HG02588 (cell line): Measurements from ENCODE around the gene FAM227B.
"Not testable (repeated sequence)": the region's sequence is repeated elsewhere in the genome, so short reads cannot be mapped to it uniquely, and the experiment has no call there.

Source experiments
- ATAC-seq: cut with Tn5 transposase; IDR thresholded peaks from one replicate; pipeline ENCODE4 v1.9.1; 2021; ENCODE audit warnings: mild to moderate bottlenecking, moderate library complexity; ENCODE audit not compliant: unreplicated experiment

FAM227B gene

DNA sequence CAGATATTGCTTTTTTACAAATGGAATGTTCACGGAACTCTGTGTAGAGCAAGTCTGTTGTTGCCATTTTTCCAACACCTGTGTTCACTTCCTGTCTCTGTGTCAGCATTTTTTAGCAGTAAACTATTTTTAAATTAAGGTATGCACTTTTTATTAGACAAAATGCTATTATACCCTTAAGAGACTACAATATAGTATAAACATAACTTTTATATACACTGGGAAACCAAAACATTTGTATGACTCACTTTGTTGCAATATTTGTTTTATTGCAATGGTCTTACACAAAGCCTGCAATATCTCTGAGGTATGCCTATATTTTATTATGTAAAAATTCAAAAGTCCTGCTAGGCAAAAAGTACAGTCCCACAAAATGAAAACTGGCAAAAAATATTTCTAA is 237.4 kb downstream of the FAM227B start:
- ATAC-seq = no peak

DNA sequence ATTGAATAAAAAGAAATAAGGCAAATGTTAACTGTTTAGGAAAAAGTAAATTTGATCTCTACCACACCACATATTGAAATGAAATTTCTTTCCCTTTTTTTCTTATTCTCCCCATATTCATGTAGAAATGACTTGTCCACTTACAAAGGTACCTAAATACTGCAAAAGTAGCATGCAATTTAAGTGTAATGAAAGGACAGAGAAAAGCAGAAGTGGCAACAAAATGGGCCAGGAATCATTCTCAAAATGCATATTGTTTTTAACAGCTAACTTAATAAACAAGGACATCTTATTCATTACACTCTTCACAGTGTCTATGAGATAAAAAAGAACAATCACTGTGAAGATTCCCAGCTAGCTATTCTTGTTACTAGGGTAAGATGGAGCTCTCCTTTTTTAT is 238.2 kb downstream of the FAM227B start:
- no peak for ATAC-seq

DNA sequence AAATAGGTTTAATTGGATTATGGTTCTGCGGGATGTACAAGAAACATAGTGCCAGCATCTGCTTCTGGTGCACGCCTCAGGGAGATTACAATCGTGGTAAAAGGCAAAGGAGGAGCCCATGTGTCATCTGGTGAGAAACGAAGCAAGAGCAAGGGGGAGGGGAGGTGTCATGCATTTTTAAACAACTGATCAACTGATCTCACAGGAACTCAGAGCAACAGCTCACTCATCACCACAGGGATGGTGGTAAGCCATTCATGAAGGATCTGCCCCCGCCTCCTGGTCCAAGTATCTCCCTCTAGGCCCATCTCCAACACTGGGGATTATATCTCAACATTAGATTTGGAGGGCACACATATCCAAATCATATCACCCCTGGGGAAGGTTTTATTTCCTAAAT is 239.7 kb downstream of the FAM227B start:
- no peak for ATAC-seq

DNA sequence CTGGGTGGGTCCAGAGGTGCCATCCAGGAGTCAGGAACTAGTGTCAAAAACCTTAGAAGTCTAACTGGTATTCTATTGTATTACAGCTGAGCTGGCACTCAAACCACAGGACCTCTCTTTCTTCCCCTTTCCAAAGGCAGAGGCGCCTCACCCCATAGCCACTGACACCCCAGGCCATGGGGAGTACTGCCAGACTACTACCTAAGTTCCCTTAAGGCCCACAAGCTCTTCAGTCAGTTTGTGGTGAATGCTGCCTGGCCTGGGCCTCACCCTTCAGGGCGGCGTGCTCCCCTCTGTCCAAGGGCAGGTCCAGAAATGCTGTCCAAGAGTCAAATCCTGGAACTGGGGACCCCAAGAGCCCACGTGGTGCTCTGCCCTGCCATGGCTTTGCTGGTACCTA is 240.6 kb downstream of the FAM227B start:
- no peak for ATAC-seq

DNA sequence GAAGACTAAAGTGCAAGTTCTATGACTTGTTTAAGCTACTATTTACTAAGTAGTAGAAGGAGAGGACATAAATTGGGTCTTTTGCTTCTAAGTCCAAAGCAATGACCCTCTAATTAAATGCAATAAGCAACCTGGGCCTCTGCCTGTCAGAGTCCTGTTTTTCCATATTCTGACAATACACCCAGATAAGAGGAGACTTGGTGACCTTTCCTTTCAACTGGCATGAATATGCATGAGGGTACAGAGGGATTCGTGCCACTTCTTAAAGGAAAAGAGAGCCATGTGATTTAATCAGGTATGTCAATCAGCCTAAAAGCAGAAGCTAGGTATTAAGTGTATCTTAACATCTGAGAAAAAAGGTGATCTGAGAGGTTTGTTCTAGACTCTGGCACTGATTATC is 248.3 kb downstream of the FAM227B start:
- ATAC-seq = no peak

DNA sequence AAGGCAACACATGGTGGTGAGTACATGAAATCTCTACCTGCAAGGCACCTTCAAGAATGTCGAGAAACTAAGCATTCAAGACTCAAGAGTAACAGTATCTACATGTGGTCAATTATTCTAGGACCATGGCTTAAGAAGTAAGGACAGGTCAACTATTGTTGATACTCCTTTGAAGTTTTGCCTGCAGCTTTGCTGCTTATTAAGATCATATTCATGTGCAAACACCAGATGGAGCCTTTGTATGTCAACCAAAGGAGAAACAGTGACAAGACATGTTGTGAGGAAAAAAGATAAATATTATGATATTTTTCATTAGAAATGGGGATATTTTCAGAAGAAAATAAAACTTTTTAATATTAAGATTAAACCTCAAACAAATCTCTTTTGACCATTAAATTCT is 249.8 kb downstream of the FAM227B start:
- no peak for ATAC-seq

DNA sequence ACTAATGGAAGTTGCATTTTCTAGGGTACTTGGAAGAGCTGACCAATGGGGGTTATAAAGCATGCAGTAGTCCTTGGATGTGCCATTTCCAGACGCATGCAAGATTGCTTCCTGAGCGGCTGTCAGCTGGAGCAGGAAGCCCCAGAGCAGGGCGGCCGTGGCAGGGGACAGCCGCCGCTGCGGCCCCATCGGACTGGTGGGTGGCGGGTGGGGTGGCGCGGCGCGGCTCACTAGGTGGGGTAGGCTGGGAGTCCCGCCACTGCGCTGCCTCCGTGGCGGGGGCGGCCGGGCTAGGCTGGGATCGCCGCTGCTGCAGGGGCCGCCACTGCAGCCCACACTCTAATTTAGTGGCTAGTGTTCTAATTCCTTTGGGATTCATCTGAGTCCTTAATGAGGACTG is 254.1 kb downstream of the FAM227B start:
- ATAC-seq = no peak

DNA sequence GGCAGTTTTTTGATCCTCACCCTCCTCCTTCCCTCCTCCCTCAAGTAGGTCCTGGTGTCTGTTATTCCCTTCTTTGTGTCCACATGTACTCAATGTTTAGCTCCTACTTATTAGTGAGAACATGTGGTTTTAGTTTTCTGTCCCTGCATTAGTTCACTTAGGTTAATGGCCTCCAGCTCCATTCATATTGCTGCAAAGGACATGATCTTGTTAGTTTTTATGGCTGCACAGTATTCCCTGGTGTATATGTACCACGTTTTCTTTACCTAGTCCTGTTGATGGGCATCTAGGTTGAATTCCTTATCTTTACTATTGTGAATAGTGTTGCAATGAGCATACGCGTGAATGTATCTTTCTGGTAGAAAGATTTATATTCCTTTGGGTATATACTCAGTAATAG is 259.2 kb downstream of the FAM227B start:
- no peak for ATAC-seq

DNA sequence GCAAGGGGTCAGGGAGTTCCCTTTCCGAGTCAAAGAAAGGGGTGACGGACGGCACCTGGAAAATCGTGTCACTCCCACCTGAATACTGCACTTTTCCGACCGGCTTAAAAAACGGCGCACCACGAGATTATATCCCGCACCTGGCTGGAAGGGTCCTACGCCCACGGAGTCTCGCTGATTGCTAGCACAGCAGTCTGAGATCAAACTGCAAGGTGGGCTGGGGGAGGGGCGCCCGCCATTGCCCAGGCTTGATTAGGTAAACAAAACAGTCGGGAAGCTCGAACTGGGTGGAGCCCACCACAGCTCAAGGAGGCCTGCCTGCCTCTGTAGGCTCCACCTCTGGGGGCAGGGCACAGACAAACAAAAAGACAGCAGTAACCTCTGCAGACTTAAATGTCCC is 266.2 kb downstream of the FAM227B start:
- not testable (repeated sequence) for ATAC-seq

DNA sequence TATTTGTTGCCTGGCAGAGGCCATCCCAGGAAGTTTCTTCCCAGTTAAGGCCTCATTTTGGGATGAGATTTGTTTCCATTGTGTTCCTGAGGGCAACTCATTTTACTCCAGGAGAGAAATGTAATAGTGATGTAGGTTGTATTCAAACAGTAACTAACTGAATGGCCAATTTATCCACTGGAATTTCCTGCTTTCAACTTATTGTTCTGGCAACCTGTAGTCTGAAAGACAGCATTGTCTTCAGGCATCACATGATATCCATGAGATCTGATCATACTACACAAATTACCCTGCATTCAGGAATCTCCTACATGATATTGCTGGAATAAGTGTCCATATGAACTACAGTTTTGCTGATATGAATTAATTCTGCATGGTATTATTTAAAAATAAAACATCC is 277.1 kb downstream of the FAM227B start:
- no peak for ATAC-seq

DNA sequence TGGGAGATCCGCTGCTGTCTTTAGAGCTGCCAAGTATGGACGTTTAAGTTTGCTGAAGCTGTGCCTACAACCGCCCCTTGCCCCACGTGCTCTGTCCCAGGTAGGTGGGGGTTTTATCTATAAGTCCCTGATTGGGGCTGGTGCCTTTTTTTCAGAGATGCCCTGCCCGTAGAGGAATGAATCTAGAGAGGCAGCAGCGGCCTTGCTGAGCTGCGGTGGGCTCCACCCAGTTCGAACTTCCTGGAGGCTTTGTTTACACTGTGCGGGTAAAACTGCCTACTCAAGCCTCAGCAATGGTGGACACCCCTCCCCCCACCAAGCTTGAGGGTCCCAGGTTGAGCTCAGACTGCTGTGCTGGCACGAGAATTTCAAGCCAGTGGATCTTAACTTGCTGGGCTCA is 281.0 kb downstream of the FAM227B start:
- no peak for ATAC-seq

DNA sequence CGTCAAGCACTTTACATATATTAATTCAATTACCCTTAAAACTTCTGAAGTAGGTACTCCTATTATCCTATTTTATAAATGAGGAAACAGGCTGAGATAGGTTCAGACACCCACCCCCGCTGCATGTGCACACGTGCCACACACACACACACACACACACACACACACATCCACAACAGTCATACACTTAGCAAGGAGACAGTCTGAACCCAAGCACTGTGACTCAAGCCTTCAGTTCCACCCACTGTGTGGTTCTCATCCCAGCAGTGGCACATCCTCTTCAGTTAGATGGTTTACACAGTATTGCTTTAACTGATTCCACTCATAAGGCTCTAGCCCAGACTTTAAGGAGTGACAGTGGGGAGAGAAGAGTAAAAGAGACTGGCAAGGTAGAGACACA is 288.7 kb downstream of the FAM227B start:
- ATAC-seq = no peak

DNA sequence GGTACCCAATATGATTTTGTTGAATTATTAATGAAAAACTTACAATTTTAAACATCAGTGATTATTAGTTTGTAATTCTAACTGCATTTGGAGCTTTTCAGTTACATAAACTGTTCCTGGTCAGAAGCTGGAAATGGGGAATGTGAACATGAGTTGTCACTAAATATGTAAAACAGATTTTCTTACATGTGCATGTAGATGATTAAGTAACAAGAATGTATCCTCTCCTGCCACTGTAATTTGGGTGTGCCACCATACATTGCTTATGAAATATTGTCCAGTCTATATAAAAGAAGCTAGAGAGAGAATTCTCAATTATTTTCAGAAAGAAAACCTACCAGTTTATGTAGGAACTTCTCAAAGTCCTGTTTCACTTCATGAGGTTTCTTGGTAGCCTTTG is 289.2 kb downstream of the FAM227B start:
- ATAC-seq = no peak

DNA sequence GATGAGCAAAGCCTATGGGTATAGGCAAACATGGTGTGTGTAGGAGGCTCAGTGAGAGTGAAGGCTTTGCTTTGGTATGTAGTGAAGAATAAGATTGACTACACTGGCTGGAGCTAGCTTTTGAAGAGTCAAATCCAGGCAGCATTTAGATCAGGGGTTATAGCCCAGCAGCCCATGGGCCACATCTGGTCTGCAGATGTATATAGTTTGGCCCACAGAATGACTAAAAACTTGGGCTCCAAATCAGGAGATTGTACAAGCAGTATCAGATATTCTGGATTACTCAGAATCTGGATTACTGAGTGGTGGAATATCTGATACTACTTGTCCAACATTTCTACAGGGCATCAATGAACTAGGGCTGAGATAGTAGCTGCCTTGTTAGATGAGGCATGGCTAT is 290.5 kb downstream of the FAM227B start:
- ATAC-seq = no peak

DNA sequence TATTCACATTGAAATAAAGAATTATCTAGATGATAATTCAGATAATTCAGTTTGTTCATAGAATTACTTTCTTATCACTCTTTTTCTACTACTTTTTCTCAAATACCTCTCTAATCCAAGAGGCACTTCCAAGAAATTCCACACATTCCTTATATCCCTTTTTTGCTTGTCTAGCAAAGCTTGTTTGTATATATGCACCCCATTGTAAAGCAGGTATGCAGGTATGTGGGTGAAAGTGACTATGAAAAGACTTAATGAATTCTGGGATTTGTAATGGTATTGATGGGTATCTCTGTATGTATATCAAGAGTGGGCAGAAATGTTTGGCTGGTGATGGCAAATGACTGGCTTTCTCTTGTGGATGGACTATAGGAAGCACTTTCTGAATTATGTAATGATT is 291.7 kb downstream of the FAM227B start:
- ATAC-seq = no peak

DNA sequence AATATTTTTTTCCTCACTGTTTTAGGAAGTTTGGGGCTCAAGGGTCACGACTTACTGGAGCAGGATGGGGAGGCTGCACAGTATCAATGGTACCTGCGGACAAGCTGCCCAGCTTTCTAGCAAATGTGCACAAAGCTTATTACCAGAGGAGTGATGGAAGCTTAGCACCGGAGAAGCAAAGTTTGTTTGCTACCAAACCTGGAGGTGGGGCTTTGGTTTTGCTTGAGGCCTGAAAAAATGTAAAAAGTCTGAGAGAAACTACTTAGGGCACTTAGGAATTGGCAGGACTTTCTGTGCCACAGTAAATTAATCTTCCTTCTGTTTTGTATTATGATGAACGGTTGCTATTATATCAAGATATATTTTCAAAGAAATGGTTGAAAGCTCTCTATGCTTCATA is 292.7 kb downstream of the FAM227B start:
- ATAC-seq = no peak

DNA sequence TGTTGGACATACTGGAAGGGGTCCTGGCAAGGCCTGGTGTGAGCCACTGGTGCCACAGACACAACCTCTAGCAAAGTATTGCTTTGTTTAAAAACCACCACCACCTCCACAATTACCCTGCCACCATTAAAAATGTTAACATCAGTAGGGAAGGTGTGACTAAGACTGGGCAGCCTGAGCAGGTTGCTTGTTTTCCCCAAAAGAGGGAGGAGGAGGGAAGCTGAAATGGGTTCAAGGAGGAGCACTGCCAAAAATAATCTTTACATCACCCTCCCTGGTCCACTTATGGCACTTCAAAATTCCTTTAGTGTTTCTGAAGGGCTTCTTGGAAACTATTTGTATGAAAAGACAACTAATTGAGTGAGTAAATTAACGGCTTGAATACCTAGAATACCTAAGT is 297.4 kb downstream of the FAM227B start:
- ATAC-seq = no peak

DNA sequence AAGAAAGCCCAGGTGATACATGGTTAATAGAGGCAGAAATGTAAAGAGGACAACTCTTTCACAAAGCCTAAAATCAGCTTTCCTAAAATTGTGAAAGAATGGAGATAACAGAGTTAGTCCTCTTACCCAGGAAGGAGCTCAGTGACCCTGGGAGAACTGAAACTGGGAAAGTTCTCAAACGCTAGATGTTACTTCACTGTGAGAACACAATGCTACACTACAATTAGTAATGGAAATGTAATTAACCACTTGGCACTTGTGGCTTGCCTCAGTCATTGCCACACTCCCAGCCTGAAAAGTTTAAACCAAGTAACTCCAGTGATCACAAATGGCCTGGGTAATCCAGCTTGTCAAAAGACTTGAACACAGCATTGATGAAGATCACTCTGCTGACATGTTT is 300.3 kb downstream of the FAM227B start:
- no peak for ATAC-seq

DNA sequence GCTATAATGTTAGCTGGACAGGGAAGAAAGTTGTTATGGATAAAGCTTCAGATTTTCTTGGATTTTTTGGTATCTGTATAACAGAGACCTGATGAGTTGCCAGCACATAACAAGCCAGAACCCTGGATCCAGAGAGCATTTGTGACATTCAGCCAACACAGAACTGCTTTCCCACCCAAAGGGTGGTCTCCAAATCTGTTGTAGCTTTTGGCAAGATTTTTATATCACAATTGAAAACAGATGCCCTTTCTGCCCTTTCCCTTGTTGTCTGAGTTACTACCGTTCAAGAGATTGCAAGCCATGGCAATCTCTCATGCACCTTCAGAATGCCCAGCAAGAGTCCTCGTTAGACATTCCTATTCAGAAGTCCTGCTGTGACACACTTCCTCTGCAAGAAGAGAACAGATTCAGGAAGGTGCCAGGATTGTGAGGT is 305.2 kb downstream of the FAM227B start:
- ATAC-seq = no peak

DNA sequence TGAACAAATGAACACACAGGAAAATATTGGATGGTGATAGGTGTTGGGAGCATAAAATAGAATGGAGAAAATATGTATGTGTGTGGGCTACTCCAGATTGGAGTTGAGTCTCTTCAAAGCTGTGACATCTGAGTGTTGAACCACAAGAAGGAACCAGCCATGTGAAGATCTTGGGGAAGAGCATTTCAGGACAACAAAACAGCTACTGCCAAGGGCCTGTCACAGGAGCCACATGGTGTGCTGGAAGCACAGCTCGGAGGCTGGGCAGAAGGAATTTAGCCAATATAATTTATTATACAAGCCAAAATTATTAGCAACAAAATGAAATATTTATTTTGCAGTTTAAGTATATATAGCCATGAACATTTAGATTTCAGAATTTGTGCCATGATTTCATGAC is 305.9 kb downstream of the FAM227B start:
- no peak for ATAC-seq

DNA sequence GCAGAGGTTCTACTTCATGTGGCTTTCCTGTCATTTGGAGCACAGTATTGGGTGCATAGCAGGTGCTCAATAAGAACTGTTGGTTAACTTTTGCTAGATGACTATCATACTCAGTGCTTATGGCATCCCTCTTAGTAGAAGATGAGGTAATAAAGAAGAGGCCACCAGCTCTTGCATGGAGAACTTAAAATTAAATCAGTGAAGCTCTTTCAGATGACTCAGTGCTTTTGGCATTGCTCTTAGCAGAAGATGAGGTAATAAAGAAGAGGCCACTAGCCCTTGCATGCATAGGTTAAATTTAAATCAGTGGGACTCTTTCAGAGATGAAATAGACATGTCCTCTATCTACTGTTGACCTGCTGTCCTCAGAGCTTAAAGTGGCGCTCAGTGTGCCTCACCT is 307.0 kb downstream of the FAM227B start:
- no peak for ATAC-seq

DNA sequence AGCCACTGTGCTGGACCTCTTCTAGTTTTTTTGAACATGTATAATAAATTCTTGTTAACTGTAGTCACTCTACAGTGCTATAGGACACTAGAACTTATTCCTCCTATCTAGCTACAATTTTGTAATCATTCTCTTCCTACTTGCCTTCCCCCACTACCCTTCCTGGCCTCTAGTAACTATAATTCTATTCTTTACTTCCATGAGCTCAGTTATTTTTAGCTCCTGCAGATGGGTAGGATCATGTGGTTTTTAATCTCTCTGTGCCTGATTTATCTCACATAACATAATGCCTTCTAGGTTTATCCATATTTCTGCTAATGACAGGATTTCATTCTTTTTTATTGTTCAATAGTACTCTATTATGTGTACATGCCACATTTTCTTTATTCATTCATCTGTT is 310.7 kb downstream of the FAM227B start:
- no peak for ATAC-seq

DNA sequence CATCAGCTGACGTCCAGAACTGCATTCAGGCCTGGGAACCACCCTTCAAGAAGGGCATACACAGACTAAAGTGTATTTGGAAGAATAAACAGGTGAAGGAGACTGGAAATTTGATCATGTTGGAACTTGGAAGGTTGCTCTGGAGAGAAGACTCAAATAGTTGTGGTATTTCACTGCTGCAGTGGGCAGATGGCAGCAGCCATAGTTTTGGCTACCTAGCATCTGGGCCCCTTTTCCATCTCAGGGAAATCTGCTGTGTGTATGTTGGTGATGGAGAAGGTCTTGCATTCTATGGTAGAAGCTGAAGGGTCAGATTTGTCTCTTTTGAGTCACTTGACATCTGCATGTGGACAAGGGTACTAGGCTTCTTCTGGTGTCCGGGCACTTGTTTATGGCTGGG is 311.9 kb downstream of the FAM227B start:
- no peak for ATAC-seq

DNA sequence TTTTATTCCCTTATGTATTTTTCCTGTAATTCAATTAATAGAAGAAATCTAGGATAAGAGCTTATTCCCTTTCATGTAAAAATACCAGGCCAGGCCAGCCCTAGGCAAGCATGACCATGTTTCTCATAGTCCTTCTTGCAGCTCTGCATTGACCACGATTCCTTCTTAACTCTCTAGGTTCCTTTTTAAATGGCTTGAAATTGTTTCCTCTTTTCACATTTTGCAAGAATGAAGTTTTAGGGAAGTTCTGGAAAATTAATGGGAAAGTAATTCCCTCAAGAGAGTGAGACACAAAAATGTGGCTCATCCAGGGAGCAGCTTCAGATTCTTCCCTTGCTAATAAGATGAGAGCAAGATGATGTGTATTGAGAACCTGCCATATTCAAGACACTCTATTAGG is 314.1 kb downstream of the FAM227B start:
- no peak for ATAC-seq
